Upper lobe of left lung (tissue), 6 donors: ENCODE data around the gene GPC1. TPM values are rescaled to one million over a fixed set of nuclear protein-coding genes. Genes with fewer than 3 reads are reported as not detected.
A peak's percentile ranks its signal among the peaks of the same experiment; 100 is the strongest.

Source experiments
- ATAC-seq, 2 donors: fragments of 200-7000 bp; cut with Tn5 transposase; one replicate each; pipeline ENCODE4 v1.9.1; 2022; ENCODE audit warnings: mild to moderate bottlenecking in 2 of 2, moderate library complexity in 2 of 2; ENCODE audit not compliant: low FRiP score in 2 of 2
- DNase-seq, 2 donors: peaks; one replicate each; pipeline ENCODE4 v3.0.0-alpha.2; 2019 to 2020
- H3K27ac ChIP-seq, 4 donors: fragments of 200-600 bp; sonication (generic); one replicate each; pipeline ENCODE4 v1.5.1; 2016 to 2019
- H3K27me3 ChIP-seq, 4 donors: fragments of 200-600 bp; sonication (generic); one replicate each; pipeline ENCODE4 v1.5.1; 2017 to 2019
- H3K36me3 ChIP-seq, 4 donors: fragments of 200-600 bp; sonication (generic); one replicate each; pipeline ENCODE4 v1.5.1; 2016 to 2019
- H3K4me1 ChIP-seq, 4 donors: fragments of 200-600 bp; sonication (generic); one replicate each; pipeline ENCODE4 v1.5.1; 2018 to 2019
- H3K4me3 ChIP-seq, 4 donors: fragments of 200-600 bp; sonication (generic); one replicate each; pipeline ENCODE4 v1.5.1; 2017 to 2019; ENCODE audit warnings: mild to moderate bottlenecking in 2 of 4, moderate library complexity in 1 of 4
- H3K9me3 ChIP-seq, 4 donors: fragments of 200-600 bp; sonication (generic); one replicate each; pipeline ENCODE4 v1.5.1; 2018 to 2019
- CTCF ChIP-seq, 6 experiments: fragments of 450-650 bp in 4 of 6; fragments of 200-600 bp in 2 of 6; sonication (generic) in 2 of 6; IDR thresholded peaks; one replicate each; pipeline ENCODE4 v1.5.1; 2016 to 2019; ENCODE audit warnings: antibody characterized with exemption in 6 of 6
- EP300 ChIP-seq, 4 donors: sonication (generic); formaldehyde crosslinking; IDR thresholded peaks; one replicate each; pipeline ENCODE4 v1.5.1; 2017; ENCODE audit warnings: antibody characterized with exemption in 4 of 4, control low read depth in 2 of 4
- POLR2A ChIP-seq, 4 donors: fragments of 450-650 bp; IDR thresholded peaks; one replicate each; pipeline ENCODE4 v1.5.1; 2016 to 2017; ENCODE audit warnings: antibody characterized with exemption in 4 of 4, mild to moderate bottlenecking in 2 of 4
- POLR2AphosphoS5 ChIP-seq, 2 donors: sonication (generic); formaldehyde crosslinking; IDR thresholded peaks; one replicate each; pipeline ENCODE4 v1.5.1; 2017; ENCODE audit warnings: antibody characterized with exemption in 2 of 2
- WGBS, 2 donors: methylation state at CpG; one replicate each; pipeline ENCODE4 v1.1.5; 2017 to 2018; 5-methylcytosine and 5-hydroxymethylcytosine counted together
- total RNA-seq, 6 donors: library from RNA; depleted of rRNA in 4 of 6; stranded (reverse); fragments of >200 nt in 4 of 6; gene quantifications; one replicate each; pipeline versions ENCODE4 v1.1.0 to v1.2.1, GENCODE V29; 2016 to 2021
- donor health status: DM: no; HTN: no; CAD: no; lungs with moderate emphysema.
- donor health status: DM: no; HTN: yes; CAD: no; lungs with severe emphysema.

The GPC1 gene
- total RNA-seq, 6 donors from 2014 or later, result 16.8 to 45.5 (median 33.2) TPM

DNA sequence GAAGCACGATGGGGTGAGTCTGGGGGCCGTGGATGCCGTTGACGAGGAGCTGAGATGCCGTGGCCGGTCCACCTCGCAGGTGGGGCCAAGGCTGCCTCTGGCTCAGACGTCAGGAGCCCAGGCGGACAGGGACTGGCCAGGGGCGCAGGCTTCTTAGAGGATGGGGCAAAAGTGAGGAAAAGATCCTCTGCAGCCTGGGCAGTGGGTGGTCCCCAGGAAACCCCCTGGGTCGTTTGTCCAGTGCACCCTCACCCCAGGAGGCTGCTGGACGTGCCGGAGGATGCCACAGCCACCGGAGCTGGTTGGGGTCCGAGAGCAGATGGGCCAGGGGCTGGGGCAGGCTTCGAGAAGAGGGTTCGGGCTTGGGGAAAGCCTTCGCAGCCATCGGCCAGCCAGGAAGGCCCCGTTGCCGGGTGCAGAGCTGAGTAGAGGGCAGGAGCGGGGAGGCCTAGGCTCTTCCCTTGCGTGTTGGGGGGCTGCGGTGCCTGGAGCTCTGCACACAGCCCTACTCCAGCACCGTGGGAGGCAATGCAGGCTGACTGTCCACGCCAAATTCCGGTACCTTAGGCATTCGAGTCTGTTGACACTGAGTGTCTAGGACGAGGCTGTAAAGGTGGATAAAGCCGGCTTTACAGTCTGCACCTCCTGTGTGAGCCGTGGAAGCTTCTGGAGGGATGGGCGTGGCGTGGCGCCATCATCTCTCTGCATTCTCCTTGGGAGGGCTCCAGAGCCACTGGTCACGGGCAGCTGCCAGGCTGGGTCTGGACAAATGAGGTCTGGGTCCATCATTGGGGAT lies 18.8 kb downstream of the GPC1 start:
- ATAC-seq (no peak), DNase-seq (peak in 1 of 2 donors; percentile 80)
- no peak overlapping the region for H3K27ac ChIP-seq
- TF ChIP-seq POLR2AphosphoS5 (IDR thresholded peaks at IDR 0.05) (no peak), CTCF (IDR thresholded peaks at IDR 0.05) (no peak), EP300 (IDR thresholded peaks at IDR 0.05) (no peak), POLR2A (IDR thresholded peaks at IDR 0.05) (no peak)
- H3K36me3 ChIP-seq, result no peaks in the 10 kb centered on the region
- peaks cover 0 to 40% (median 7%) of the 10 kb centered on the region in 4 donors for H3K27me3 ChIP-seq
- 31 to 42% methylated on average over 15 to 33 of the region's 35 CpGs for WGBS, 2 donors
- no peaks in the 10 kb centered on the region for H3K9me3 ChIP-seq
- peak overlapping the region in 2 of 4 donors; percentile 63 for H3K4me3 ChIP-seq
- peaks cover 16 to 47% (median 22%) of the 10 kb centered on the region in 4 donors for H3K4me1 ChIP-seq

DNA sequence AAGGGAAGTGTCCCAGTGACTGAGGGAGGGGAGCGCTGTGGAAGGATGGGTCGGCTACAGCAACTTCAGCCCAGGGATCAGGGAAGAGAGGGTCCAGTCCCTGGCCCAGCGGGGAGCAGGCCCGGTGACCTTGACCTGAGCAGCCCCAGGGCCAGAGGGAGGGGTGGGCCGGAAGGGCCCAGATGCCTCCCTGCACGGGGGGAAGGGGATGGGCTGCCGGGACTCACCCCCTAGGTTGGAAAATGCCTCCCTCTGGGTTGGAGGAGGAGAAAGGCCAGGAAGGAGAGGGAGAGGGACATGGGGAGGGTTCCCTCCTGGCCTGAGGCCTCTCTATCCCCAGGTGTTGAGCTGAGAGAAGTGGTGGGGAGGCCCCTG lies 19.8 kb downstream of the GPC1 start:
- DNase-seq (no peak), ATAC-seq (no peak)
- no peak for TF ChIP-seq CTCF (IDR thresholded peaks at IDR 0.05)
- no peak for TF ChIP-seq POLR2AphosphoS5 (IDR thresholded peaks at IDR 0.05)
- H3K27ac ChIP-seq, result peak overlapping the region in 1 of 4 donors; percentile 17
- peak overlapping the region in 1 of 4 donors; percentile 25 for H3K4me3 ChIP-seq
- WGBS, 2 donors, result 21 to 45% methylated on average over 4 to 7 of the region's 7 CpGs
- H3K9me3 ChIP-seq, result no peaks in the 10 kb centered on the region
- H3K36me3 ChIP-seq, result no peaks in the 10 kb centered on the region
- peaks cover 16 to 47% (median 22%) of the 10 kb centered on the region in 4 donors for H3K4me1 ChIP-seq
- peaks cover 0 to 40% (median 7%) of the 10 kb centered on the region in 4 donors for H3K27me3 ChIP-seq

DNA sequence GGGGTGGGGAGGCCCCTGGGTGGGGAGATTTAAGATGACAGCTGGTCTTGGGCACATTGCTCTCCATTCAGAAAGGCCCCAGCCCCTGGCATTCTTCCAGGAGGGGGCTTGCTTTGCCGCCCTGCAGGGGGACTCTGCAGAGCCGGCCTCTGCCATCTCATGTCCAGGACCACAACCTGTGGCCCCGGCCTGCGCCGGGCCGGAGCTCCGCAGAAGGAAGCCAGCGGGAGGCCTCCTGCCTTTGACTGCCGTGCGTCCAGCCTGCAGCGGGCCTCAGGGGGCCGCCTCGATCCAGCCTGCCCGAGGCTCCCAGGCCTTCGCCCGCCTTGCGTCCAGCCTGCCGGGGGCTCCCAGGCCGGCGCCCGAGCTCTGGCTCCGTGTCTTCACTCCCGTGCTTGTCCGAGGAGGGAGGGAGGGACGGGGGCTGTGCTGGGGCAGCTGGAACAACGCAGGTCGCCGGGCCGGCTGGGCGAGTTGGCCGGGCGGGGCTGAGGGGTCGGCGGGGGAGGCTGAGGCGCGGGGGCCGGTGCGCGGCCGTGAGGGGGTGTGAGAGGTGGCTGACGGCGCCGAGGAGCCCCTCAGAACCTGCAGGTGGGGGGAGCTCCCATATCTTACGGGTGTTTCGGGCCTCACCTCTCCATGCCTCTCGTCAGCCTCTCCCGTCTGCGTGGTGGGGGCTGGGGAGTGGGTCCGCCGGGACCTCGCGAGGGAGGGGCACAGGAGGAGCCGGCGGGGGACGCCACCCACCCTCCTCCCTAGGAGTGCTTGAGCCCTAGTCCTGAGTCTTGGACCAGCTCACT lies 20.4 kb downstream of the GPC1 start:
- TF ChIP-seq POLR2AphosphoS5 (IDR thresholded peaks at IDR 0.05) (no peak), POLR2A (IDR thresholded peaks at IDR 0.05) (no peak), CTCF (IDR thresholded peaks at IDR 0.05) (no peak), EP300 (IDR thresholded peaks at IDR 0.05) (no peak)
- H3K27me3 ChIP-seq, result peaks cover 0 to 40% (median 7%) of the 10 kb centered on the region in 4 donors
- DNase-seq (peak in 1 of 2 donors; percentile 89), ATAC-seq (peak in 1 of 2 donors; percentile 0)
- peaks cover 16 to 47% (median 22%) of the 10 kb centered on the region in 4 donors for H3K4me1 ChIP-seq
- no peaks in the 10 kb centered on the region for H3K9me3 ChIP-seq
- WGBS, 2 donors, result 9 to 13% methylated on average over 6 to 29 of the region's 55 CpGs
- peak overlapping the region in 3 of 4 donors; percentile 16 to 44 (median 25) for H3K4me3 ChIP-seq
- H3K36me3 ChIP-seq, result no peaks in the 10 kb centered on the region
- peak overlapping the region in 1 of 4 donors; percentile 17 for H3K27ac ChIP-seq

DNA sequence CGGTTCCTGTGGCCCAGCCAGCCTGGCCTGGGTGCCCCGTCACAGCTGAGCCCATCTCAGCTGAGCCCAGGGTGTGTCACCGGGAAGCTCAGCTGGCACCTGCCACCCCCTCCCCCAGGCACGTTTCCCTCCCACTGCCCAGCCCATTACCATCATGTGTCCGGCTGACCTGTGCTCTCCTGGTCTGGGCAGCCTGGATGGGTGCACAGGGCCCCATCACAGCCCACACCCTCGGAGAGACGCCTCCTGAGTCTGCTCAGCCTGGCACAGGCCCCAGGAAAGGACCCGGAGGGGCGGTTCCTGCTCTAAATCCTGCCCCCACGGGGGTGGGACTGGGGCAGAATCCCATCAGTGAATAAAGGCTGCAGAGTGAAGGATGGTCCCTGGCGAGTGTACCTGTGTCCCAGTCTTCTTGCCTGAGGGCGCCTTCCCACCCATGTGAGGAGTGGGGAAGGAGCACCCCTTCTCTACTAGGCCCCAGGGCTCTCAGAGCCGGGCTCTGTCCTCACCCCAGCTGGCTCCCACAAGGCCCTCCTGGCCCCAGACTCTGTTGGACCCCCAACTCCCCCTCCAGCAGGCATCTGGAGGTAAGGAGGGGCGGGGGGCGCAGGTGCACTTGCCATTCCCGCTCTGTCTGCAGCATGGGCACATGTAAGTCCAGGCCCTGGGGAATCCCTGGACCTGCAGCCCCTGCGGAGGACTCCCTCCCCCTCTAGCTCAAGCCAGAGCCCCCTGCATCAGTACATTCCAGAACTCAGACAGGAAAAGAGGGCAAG lies 21.2 kb downstream of the GPC1 start:
- Histone ChIP-seq H3K27me3 (peaks cover 0 to 34% (median 7%) of the 10 kb centered on the region in 4 donors), H3K4me1 (peaks cover 16 to 47% (median 21%) of the 10 kb centered on the region in 4 donors), H3K27ac (peak overlapping the region in 1 of 4 donors; percentile 17), H3K9me3 (no peaks in the 10 kb centered on the region), H3K36me3 (no peaks in the 10 kb centered on the region), H3K4me3 (peak overlapping the region in 2 of 4 donors; percentile 16 to 44)
- TF ChIP-seq EP300 (IDR thresholded peaks at IDR 0.05), result no peak
- TF ChIP-seq CTCF (IDR thresholded peaks at IDR 0.05), result no peak
- TF ChIP-seq POLR2AphosphoS5 (IDR thresholded peaks at IDR 0.05), result no peak
- no peak for TF ChIP-seq POLR2A (IDR thresholded peaks at IDR 0.05)
- DNase-seq, result no peak
- 42 to 78% methylated on average over 9 to 12 of the region's 17 CpGs for WGBS, 2 donors
- peak in 1 of 2 donors; percentile 1 for ATAC-seq
